GM23338 (cell line): ENCODE data around the gene PCDH10. TPM values are rescaled to one million over a fixed set of nuclear protein-coding genes. Genes with fewer than 3 reads are reported as not detected.

Experiments
- ATAC-seq: fragments of 200-7000 bp; cut with Tn5 transposase; 3 replicates; pipeline ENCODE4 v1.9.1; 2020
- DNase-seq: peaks from one replicate; pipeline ENCODE4 v3.0.0-alpha.2; 2015; ENCODE audit warnings: low spot score
- H2AFZ ChIP-seq: fragments of 200-600 bp; sonication (generic); 2 replicates; pipeline ENCODE4 v1.8.0; 2016; ENCODE audit warnings: antibody characterized with exemption, mild to moderate bottlenecking, moderate library complexity
- H3F3A ChIP-seq: fragments of 200-600 bp; sonication (generic); replicated peaks from 2 replicates; pipeline ENCODE4 v1.8.0; 2017; ENCODE audit warnings: antibody characterized with exemption, mixed run types, low read depth
- H3K27ac ChIP-seq: fragments of 200-600 bp; sonication (generic); 2 replicates; pipeline ENCODE4 v1.6.1; 2016; ENCODE audit warnings: low read depth
- H3K27me3 ChIP-seq: fragments of 200-600 bp; sonication (generic); 2 replicates; pipeline ENCODE4 v1.8.0; 2016; ENCODE audit warnings: mild to moderate bottlenecking, mixed run types, moderate library complexity; ENCODE audit not compliant: insufficient read depth
- H3K36me3 ChIP-seq: fragments of 200-600 bp; sonication (generic); 2 replicates; pipeline ENCODE4 v1.8.0; 2016; ENCODE audit warnings: mild to moderate bottlenecking; ENCODE audit not compliant: insufficient read depth
- H3K4me1 ChIP-seq: fragments of 200-600 bp; sonication (generic); 2 replicates; pipeline ENCODE4 v1.8.0; 2016; ENCODE audit warnings: mild to moderate bottlenecking, moderate library complexity; ENCODE audit not compliant: insufficient read depth
- H3K4me2 ChIP-seq: fragments of 200-600 bp; sonication (generic); 2 replicates; pipeline ENCODE4 v1.7.1; 2017; ENCODE audit warnings: mixed run types
- H3K4me3 ChIP-seq: fragments of 200-600 bp; sonication (generic); 2 replicates; pipeline ENCODE4 v1.6.1; 2016; ENCODE audit warnings: mixed run types
- H3K79me2 ChIP-seq: fragments of 200-600 bp; sonication (generic); replicated peaks from 2 replicates; pipeline ENCODE4 v1.8.0; 2017; ENCODE audit warnings: mild to moderate bottlenecking; ENCODE audit not compliant: insufficient read depth
- H3K9me2 ChIP-seq: fragments of 200-600 bp; sonication (generic); 2 replicates; pipeline ENCODE4 v1.8.0; 2017; ENCODE audit not compliant: insufficient read depth
- H4K20me1 ChIP-seq: fragments of 200-600 bp; sonication (generic); replicated peaks from 2 replicates; pipeline ENCODE4 v1.8.0; 2017; ENCODE audit warnings: mild to moderate bottlenecking; ENCODE audit not compliant: insufficient read depth
- H3K27ac Mint-ChIP-seq: 2 replicates; pipeline ENCODE4 v1.8.0; 2020; ENCODE audit warnings: inconsistent platforms, mild to moderate bottlenecking, moderate library complexity, mixed read lengths
- H3K27me3 Mint-ChIP-seq: 3 replicates; pipeline ENCODE4 v1.8.0; 2022; ENCODE audit warnings: low read depth, mild to moderate bottlenecking, moderate library complexity, mixed read lengths, inconsistent platforms; ENCODE audit not compliant: insufficient read depth, poor library complexity
- H3K36me3 Mint-ChIP-seq: 3 replicates; pipeline ENCODE4 v1.8.0; 2021; ENCODE audit warnings: low read depth, mild to moderate bottlenecking, inconsistent platforms, moderate library complexity, mixed read lengths
- H3K4me1 Mint-ChIP-seq: 3 replicates; pipeline ENCODE4 v1.8.0; 2020; ENCODE audit warnings: mild to moderate bottlenecking, inconsistent platforms, mixed read lengths
- H3K4me3 Mint-ChIP-seq: 3 replicates; pipeline ENCODE4 v1.8.0; 2021; ENCODE audit warnings: moderate library complexity, mild to moderate bottlenecking, inconsistent platforms, mixed read lengths
- H3K9me3 Mint-ChIP-seq: 3 replicates; pipeline ENCODE4 v1.8.0; 2020; ENCODE audit warnings: moderate library complexity, mild to moderate bottlenecking, inconsistent platforms, mixed read lengths
- CREB1 ChIP-seq: fragments of 250-450 bp; sonication (Bioruptor Pico); IDR thresholded peaks from 2 replicates; pipeline ENCODE4 v1.5.0; 2020; ENCODE audit warnings: low read depth, mild to moderate bottlenecking, moderate library complexity
- CTCF ChIP-seq, 2 experiments: fragments of 200-600 bp in 1 of 2; sonication (generic) in 1 of 2; conservative IDR thresholded peaks; 2 replicates each; pipeline versions ENCODE4 v1.5.1 to v1.6.1; 2016 to 2017; ENCODE audit warnings: antibody characterized with exemption in 2 of 2, low read depth in 2 of 2, mild to moderate bottlenecking in 2 of 2, moderate library complexity in 1 of 2
- EZH2 ChIP-seq: fragments of 200-600 bp; sonication (generic); IDR thresholded peaks from one replicate; pipeline ENCODE4 v1.8.0; 2017; ENCODE audit warnings: antibody characterized with exemption, mild to moderate bottlenecking, low read depth; ENCODE audit not compliant: unreplicated experiment
- EZH2phosphoT487 ChIP-seq: fragments of 200-600 bp; sonication (generic); IDR thresholded peaks from one replicate; pipeline ENCODE4 v1.8.1; 2018; ENCODE audit warnings: antibody characterized with exemption; ENCODE audit not compliant: unreplicated experiment
- NANOG ChIP-seq: IDR thresholded peaks from 2 replicates; pipeline ENCODE4 v1.6.1; 2016; ENCODE audit warnings: antibody characterized with exemption, borderline replicate concordance
- POLR2AphosphoS5 ChIP-seq: IDR thresholded peaks from 2 replicates; pipeline ENCODE4 v1.6.1; 2016; ENCODE audit warnings: antibody characterized with exemption, low read depth
- STAT1 ChIP-seq: IDR thresholded peaks from one replicate; pipeline ENCODE4 v1.6.1; 2016; ENCODE audit warnings: antibody characterized with exemption; ENCODE audit not compliant: unreplicated experiment
- ZNF114 ChIP-seq: fragments of 250-450 bp; sonication (Bioruptor Pico); IDR thresholded peaks from 2 replicates; pipeline ENCODE4 v1.5.0; 2020; ENCODE audit warnings: mild to moderate bottlenecking, moderate library complexity
- long read RNA-seq: library from polyadenylated mRNA; unstranded; transcript quantifications from one replicate; pipeline ENCODE4 v2.0.0, GENCODE V29; 2020; ENCODE audit not compliant: unreplicated experiment
- polyA plus RNA-seq: library from polyadenylated mRNA; unstranded; fragments of >200 nt; fragmentation: Nextera tagmentation; extraction: Ambion mirVana; gene quantifications from 2 replicates; pipeline ENCODE4 v1.2.1, GENCODE V29; 2016
- total RNA-seq: library from RNA; depleted of rRNA; stranded (reverse); fragments of >200 nt; shearing (Covaris generic); gene quantifications from 2 replicates; pipeline ENCODE4 v1.2.3, GENCODE V29; 2014; rRNA removed

Gene PCDH10, protein sequence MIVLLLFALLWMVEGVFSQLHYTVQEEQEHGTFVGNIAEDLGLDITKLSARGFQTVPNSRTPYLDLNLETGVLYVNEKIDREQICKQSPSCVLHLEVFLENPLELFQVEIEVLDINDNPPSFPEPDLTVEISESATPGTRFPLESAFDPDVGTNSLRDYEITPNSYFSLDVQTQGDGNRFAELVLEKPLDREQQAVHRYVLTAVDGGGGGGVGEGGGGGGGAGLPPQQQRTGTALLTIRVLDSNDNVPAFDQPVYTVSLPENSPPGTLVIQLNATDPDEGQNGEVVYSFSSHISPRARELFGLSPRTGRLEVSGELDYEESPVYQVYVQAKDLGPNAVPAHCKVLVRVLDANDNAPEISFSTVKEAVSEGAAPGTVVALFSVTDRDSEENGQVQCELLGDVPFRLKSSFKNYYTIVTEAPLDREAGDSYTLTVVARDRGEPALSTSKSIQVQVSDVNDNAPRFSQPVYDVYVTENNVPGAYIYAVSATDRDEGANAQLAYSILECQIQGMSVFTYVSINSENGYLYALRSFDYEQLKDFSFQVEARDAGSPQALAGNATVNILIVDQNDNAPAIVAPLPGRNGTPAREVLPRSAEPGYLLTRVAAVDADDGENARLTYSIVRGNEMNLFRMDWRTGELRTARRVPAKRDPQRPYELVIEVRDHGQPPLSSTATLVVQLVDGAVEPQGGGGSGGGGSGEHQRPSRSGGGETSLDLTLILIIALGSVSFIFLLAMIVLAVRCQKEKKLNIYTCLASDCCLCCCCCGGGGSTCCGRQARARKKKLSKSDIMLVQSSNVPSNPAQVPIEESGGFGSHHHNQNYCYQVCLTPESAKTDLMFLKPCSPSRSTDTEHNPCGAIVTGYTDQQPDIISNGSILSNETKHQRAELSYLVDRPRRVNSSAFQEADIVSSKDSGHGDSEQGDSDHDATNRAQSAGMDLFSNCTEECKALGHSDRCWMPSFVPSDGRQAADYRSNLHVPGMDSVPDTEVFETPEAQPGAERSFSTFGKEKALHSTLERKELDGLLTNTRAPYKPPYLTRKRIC
- total RNA-seq (4.0 and 5.6 TPM in 2 replicates), polyA plus RNA-seq (0.75 and 1.2 TPM in 2 replicates)
- long read RNA-seq: 0 reads

GRCh38 chr4:133148690-133149363 is at the start of gene PCDH10:
Gene PCDH10 (plus strand): TSS chr4:133149294. CDS start chr4:133150141, 847 bp downstream.
- Histone ChIP-seq H3K4me3 (peak within 1 kb of the TSS; percentile 69), H3K79me2 (no peaks in the 10 kb centered on the region), H3K36me3 (no peaks in the 10 kb centered on the region), H3K4me1 (peaks cover 40% of the 10 kb centered on the region), H3K4me2 (peak within 1 kb of the TSS; percentile 93), H3F3A (no peaks in the 10 kb centered on the region), H3K9me2 (no peaks in the 10 kb centered on the region), H3K27me3 (peaks cover 89% of the 10 kb centered on the region), H3K27ac (no peak within 1 kb of the TSS), H4K20me1 (0 out of 2 replicates have a peak, but pooled peaks cover 5% of the 10 kb centered on the region), H2AFZ (peak within 1 kb of the TSS; percentile 95)
- TF ChIP-seq CREB1 (CRISPR knock-in tag) (peak; percentile 95), CTCF (conservative IDR thresholded peaks at IDR 0.05; ENCODE audit: low read depth in 2 of 2) (no peak), ZNF114 (CRISPR knock-in tag) (no peak), EZH2 (peak; percentile 54), STAT1 (no peak), NANOG (no peak), POLR2AphosphoS5 (peak; percentile 87), EZH2phosphoT487 (no peak)
- H3K27ac Mint-ChIP-seq: no peak within 1 kb of the TSS
- peak; percentile 38 for ATAC-seq
- no peaks in the 10 kb centered on the region; the same call in 2 of the 3 replicates for H3K9me3 Mint-ChIP-seq
- peaks cover 40% of the 10 kb centered on the region for H3K4me1 Mint-ChIP-seq
- H3K36me3 Mint-ChIP-seq: no peaks in the 10 kb centered on the region; the same call in 2 of the 3 replicates
- H3K27me3 Mint-ChIP-seq: peaks cover 78% of the 10 kb centered on the region
- DNase-seq: peak; percentile 96
- H3K4me3 Mint-ChIP-seq: peak within 1 kb of the TSS; percentile 68

DNA sequence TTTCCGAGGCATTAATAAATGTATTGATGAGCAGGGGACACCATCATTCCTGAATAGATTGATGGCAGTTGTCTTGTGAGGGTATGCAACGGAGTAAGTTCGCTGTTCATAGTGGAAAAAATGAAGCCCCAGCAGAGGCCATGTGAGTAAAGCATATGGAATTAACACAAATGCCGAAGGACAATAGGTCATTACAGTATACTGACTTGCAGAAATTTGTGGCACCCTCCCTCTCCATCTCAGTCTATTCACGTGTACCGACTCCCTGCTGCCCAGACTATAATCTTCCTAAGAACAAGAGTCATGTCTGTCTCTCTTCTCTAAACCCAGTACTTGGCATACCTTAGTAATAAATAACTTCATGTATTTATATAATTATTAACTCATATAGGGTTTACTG is 47.1 kb upstream of the PCDH10 start:
- no peak overlapping the region for H3K4me3 ChIP-seq
- H3K27me3 Mint-ChIP-seq: no peaks in the 10 kb centered on the region
- peaks cover 16% of the 10 kb centered on the region for H3K4me1 Mint-ChIP-seq
- H3K27ac ChIP-seq: no peak overlapping the region
- H3F3A ChIP-seq: no peaks in the 10 kb centered on the region
- no peaks in the 10 kb centered on the region for H3K27me3 ChIP-seq
- no peaks in the 10 kb centered on the region for H3K9me2 ChIP-seq
- TF ChIP-seq EZH2phosphoT487 (no peak), POLR2AphosphoS5 (no peak), NANOG (no peak)
- no peak overlapping the region for H3K27ac Mint-ChIP-seq
- H4K20me1 ChIP-seq: no peaks in the 10 kb centered on the region
- DNase-seq (no peak), ATAC-seq (no peak)
- H3K4me1 ChIP-seq: no peaks in the 10 kb centered on the region; the same call in 1 of the 2 replicates
- peaks cover 12% of the 10 kb centered on the region for H3K36me3 Mint-ChIP-seq
- no peak overlapping the region for H2AFZ ChIP-seq
- H3K9me3 Mint-ChIP-seq: 0 out of 3 replicates have a peak, but pooled peaks cover 4% of the 10 kb centered on the region
- H3K79me2 ChIP-seq: no peaks in the 10 kb centered on the region
- H3K4me3 Mint-ChIP-seq: no peak overlapping the region
- H3K4me2 ChIP-seq: no peak overlapping the region
- no peaks in the 10 kb centered on the region for H3K36me3 ChIP-seq
